Retinal pigment epithelial cell (primary cell): ENCODE measurements around the gene DPRX.
"Not testable (repeated sequence)": the region's sequence is repeated elsewhere in the genome, so short reads cannot be mapped to it uniquely, and the experiment has no call there.

Experiments
- DNase-seq: peaks from one replicate; pipeline ENCODE4 v3.0.0-alpha.2; 2010; ENCODE audit warnings: low read depth
- H3K4me3 ChIP-seq: 2 replicates; pipeline ENCODE4 v1.5.1; 2011; ENCODE audit warnings: mild to moderate bottlenecking, low read length, control low read depth, moderate library complexity
- TF ChIP-seq, protein P1 (sequence below): conservative IDR thresholded peaks from 2 replicates; pipeline ENCODE4 v1.5.1; 2011; ENCODE audit warnings: low read depth, low read length, control low read depth, inconsistent platforms

Gene DPRX

DNA sequence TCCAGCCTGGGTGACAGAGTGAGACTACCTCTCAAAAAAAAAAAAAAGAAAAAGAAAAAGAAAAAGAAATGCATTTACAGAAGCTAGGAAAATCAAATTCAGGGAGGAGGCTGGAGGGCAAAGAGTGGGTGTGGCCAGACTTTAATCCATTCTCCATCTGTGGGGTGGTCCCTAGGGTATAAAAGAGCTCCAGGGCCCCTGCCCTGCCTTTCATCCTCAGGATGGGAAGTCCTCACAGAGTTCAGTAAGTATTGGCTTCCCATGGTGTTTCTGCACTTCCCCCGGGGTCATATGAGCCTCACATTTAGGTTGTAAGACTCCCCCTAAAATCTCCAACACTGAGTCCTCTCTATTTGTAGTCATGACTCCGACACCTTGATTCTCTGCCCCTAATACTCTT, 33.0 kb downstream of the DPRX start:
- DNase-seq = no peak
- TF ChIP-seq, protein P1, sequence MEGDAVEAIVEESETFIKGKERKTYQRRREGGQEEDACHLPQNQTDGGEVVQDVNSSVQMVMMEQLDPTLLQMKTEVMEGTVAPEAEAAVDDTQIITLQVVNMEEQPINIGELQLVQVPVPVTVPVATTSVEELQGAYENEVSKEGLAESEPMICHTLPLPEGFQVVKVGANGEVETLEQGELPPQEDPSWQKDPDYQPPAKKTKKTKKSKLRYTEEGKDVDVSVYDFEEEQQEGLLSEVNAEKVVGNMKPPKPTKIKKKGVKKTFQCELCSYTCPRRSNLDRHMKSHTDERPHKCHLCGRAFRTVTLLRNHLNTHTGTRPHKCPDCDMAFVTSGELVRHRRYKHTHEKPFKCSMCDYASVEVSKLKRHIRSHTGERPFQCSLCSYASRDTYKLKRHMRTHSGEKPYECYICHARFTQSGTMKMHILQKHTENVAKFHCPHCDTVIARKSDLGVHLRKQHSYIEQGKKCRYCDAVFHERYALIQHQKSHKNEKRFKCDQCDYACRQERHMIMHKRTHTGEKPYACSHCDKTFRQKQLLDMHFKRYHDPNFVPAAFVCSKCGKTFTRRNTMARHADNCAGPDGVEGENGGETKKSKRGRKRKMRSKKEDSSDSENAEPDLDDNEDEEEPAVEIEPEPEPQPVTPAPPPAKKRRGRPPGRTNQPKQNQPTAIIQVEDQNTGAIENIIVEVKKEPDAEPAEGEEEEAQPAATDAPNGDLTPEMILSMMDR = no peak
- H3K4me3 ChIP-seq = no peak overlapping the region

DNA sequence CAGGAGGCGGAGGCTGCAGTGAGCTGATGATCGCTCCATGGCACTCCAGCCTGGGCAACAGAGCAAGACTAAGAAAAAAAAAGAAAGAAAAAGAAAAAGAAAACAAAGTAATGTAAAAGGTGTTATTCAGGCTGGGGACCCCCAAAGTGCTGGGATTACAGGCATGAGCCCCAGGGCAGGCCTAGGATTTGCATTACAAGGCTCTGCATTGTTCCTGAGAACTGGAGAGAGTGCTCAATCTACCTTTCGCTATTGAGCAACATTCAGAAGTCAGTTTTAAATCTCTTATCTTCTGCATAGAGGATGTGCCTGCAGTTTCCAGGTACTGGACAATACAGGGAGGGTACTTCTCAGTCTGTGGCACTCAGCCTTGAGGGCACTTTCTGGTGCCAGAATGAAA, 34.5 kb downstream of the DPRX start:
- not testable (repeated sequence) for H3K4me3 ChIP-seq, DNase-seq

DNA sequence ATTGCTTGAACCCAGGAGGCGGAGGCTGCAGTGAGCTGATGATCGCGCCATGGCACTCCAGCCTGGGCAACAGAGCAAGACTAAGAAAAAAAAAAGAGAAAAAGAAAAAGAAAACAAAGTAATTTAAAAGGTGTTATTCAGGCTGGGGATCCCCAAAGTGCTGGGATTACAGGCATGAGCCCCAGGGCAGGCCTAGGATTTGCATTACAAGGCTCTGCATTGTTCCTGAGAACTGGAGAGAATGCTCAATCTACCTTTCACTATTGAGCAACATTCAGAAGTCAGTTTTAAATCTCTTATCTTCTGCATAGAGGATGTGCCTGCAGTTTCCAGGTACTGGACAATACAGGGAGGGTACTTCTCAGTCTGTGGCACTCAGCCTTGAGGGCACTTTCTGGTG, 37.0 kb downstream of the DPRX start:
- not testable (repeated sequence) for DNase-seq, H3K4me3 ChIP-seq

DNA sequence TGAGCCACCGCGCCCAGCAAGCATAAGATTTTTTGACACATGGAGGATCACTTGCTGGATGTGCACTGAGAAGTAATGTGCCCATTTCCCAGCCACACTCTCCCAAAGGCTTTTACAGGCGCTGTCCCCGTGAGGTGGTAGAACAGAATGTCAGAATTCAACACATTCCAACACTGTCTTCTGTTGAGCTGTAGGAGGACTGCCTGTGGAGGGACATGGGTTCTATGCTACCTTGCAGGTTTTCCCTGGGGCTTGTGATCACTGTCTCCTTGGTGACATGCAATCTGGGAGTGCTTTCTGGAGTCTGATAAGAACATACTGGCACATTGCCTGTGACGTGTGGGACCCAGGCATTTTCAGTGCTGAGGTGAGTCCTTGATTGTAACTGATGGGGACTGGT, 38.5 kb downstream of the DPRX start:
- TF ChIP-seq, protein P1 = no peak
- DNase-seq = no peak
- no peak overlapping the region for H3K4me3 ChIP-seq

DNA sequence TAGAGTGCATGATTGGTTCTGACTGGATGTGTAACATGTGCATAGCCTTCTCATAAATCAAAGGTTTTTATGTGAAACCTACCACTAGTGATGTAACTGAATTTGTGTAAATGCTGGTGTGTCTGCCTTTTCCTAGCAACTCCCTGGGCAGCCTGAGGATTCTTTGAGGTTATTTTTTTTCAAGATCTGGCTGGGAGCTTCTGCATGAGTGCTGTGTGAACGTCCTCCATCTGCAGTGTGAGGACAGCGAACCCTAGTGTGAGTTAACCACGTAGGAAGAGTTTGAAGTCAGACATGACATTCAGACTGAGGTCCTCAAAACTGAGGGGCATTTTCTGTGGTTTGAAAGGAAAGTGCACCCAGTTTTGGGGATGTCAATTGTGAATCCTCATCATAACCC, 39.9 kb downstream of the DPRX start:
- no peak for DNase-seq
- TF ChIP-seq, protein P1 = no peak
- H3K4me3 ChIP-seq = no peak overlapping the region
